HG03432 (cell line): ENCODE results near the gene UMOD.

ENCODE experiments used
- ATAC-seq: cut with Tn5 transposase; IDR thresholded peaks from one replicate; pipeline ENCODE4 v1.9.1; 2021; ENCODE audit warnings: mild to moderate bottlenecking, moderate library complexity; ENCODE audit not compliant: unreplicated experiment

UMOD gene

GRCh38 chr16:20352615-20353014, at the start of gene UMOD:
Gene UMOD (minus strand): TSS chr16:20352715. CDS start chr16:20350737, 1,978 bp downstream.
- ATAC-seq, result no peak

GRCh38 chr16:20401475-20402016, 49.0 kb upstream of the UMOD start:
- no peak for ATAC-seq

DNA sequence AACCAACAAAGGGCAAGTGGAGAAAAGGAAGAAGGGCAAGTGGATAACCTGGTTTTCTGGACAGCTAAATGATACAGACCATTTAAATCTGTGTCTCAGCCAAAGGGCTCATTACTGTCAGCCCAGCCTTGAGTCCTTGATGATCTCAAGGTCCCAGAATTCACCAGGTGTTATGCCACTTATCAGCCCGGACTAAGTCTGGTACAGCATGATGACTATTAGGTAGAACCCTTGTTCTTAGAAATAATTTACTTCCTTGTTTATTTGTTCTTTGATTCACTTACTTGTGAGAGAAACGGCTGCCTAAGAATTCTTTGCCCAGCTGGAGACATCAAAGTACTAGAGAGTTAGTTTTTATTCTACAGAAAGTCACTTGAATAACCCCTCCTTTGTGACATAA, 48.6 kb upstream of the UMOD start:
- no peak for ATAC-seq

- no peak for ATAC-seq
Observed at GRCh38 chr16:20399185-20399584, 46.7 kb upstream of the UMOD start.

- ATAC-seq, result no peak
Observed at GRCh38 chr16:20398603-20399002, 46.1 kb upstream of the UMOD start.

DNA sequence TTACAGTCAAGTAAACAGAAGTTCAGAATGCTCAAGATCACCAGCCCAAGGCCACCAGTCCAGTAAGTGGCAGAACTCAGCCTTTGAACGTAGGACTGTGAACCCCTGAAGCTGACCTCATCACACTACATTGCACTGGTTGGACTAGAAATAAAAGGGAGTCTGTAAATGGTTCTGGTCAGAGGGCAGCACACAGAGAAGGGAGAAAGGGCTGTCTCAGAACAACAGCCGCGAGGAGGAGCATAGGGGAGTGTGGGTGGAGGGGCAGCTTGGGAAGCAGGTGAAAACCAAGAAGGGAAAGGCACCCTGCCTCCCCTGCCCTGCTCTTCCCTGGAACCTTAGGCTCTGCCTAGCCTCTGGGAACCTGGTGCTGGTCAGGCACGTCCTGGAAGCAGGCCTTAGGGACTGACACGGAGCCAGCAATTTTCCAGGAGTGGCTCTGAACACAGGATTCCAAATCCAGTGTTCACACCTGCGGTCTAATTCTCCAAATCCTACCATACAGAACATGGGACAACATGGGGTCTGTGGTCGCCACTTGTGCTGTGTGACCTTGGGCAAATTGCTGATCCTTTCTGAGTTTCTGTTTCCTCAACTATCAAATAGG, 45.1 kb upstream of the UMOD start:
- ATAC-seq, result no peak

GRCh38 chr16:20396846-20397467, 44.4 kb upstream of the UMOD start:
- ATAC-seq, result no peak

- no peak for ATAC-seq
Observed at GRCh38 chr16:20395946-20396345, 43.4 kb upstream of the UMOD start.

DNA sequence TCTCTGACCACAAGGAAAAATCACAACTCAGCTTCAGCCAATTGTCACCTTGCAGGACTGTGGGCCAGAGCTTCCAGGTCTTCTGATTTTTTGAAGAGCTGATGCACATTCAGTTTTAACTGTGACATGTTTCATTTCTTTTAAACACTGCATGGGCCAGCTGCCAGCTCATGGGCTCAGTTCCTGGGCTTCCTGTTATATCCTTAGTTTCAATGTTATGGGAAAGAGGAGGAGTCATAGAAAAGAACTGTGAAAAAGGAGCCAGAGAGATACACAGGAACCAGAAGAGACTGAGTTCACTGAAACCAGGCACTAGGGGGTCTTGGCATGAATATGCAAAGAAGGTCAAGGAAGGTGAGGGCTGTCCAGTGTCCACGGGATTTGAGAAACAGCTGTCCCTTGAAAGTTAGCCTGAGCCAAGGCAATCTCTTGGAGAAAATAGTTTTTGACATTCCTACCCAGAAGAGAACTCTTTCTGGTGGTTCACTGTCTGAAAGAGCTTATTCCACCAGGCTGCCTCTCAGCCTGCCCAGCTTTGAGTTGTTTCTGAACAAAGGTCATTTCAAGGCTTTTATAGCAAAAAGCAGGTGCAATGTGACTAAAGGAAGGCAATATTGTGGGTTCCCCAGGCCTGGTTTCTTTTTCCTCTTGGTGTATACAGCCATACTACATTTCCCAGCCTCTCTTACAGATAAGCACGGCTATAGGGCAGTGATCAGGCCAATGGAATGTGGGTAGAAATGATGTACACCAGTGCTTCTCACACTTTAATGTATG, 41.5 kb upstream of the UMOD start:
- no peak for ATAC-seq

GRCh38 chr16:20391045-20391444, 38.5 kb upstream of the UMOD start:
- ATAC-seq, result no peak

DNA sequence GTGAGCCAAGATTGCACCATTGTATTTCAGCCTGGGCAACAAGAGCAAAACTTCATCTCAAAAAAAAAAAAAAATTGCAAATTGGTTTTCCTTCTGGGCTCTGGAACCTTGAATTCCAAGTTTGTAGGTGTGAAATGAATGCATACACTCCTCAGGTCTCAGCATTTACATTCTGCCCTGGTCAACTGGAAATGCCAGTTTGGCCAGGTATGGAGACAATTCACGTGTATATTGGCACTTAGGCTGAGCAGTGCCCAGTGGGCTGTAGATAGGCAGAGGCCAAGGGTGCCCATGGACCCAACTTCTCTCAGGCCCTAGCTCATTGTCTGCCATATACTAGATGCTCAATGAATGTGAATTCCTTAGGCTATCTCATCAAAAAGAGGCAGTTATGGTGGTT, 36.3 kb upstream of the UMOD start:
- ATAC-seq, result no peak

DNA sequence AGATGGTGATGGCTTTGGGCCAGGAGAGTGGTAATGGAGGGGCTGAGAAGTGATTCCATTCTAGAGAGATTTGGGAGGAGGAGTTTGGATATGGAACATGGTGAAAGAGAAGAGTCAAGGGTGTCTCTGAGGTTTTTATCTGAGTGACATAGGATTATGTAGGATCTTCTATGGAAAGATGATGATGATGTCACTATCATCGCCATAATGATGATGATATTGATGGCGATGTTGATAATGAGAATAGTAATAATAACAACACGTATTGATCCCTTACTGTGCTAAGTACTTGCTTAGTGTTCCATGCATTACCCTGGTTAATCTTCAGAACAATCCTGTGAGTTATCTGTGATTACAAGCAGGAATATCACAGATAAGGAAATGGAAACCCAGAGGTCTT, 35.5 kb upstream of the UMOD start:
- ATAC-seq, result no peak

DNA sequence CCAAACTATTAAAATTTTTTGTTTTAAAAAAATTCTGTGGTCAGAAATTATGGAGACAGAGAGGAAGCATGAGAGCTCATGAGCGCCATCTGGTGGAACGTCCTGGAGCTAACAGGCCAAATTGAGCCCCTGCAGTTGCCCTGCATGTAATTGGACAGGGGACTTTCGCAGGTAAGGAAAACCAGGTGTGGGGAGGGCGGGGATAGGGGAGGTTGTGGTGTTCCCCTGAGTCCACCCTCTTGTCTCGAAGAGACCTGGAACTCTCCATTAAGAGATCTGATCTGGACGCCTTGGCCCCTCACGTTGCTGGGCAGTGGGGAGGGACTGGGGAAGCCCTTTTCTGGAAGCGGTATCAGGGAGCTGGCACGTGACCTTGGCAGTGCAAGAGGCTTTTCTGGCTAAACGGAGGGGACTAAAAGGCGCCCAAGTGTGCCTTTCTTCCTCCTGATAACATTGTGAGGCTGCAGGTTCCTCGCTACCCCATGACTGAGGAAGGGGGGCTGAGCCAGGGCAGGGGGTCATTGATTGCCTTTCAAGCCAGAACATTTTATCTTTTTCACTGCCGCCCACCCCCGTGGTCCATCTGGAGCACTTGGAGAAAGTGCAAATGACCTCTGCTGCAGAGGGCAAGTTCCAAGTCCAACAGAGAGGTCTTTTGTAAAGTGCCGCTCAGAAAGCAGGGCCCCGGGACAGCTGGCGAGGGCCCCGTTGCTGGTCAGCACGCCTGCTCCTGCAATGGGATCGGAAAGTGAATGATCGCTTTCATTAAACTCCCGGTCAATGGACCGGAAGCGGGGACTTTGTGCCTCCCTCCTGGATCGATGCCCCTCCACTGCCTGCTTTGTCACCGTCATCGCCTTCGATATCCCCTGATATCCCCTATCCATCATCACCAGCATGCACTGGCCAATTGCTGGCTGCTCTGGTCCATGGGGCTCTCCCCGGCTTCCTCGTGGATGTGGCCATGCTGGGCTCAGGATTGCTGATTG, 33.6 kb upstream of the UMOD start:
- ATAC-seq, result no peak

GRCh38 chr16:20383106-20384029, 30.9 kb upstream of the UMOD start:
- ATAC-seq, result no peak

GRCh38 chr16:20382202-20382948, 29.9 kb upstream of the UMOD start:
- ATAC-seq, result no peak

DNA sequence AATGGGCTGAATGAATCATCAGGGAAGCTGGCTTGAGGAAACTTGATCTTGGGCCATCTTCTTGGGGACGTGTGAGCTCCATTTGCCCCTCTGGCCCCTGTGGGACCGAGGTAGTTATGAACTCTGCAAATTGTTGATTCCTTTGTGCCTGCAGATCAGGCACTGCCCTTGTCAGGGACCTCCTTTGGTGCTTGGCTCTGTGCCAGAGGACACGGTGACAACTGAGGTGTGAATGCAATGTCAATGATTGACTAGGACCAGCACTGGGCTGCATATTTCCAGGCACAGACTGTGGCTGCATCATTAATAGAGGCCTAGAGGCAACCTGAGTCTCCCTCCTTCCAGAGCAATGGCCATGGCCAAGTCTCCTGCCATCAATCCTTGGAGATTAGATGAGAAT, 28.3 kb upstream of the UMOD start:
- ATAC-seq, result no peak

- no peak for ATAC-seq
Observed at GRCh38 chr16:20377181-20377580, 24.7 kb upstream of the UMOD start.

GRCh38 chr16:20372701-20373100, 20.2 kb upstream of the UMOD start:
- ATAC-seq, result no peak

- ATAC-seq, result no peak
Observed at GRCh38 chr16:20369452-20370054, 17.0 kb upstream of the UMOD start.
